PFSK-1 (cell line): ENCODE results near the gene SLC16A11.
A peak's percentile ranks its signal among the peaks of the same experiment; 100 is the strongest.

Experiments used
- FOXP2 ChIP-seq: optimal IDR thresholded peaks from 2 replicates; pipeline ENCODE3; 2011; ENCODE audit warnings: borderline replicate concordance, control low read depth, inconsistent platforms; ENCODE audit not compliant: insufficient read depth; ENCODE audit errors: extremely low read length, extremely low read depth
- POLR2AphosphoS5 ChIP-seq: IDR thresholded peaks from 2 replicates; pipeline ENCODE4 v1.6.1; 2012; ENCODE audit warnings: low read depth, mild to moderate bottlenecking, control low read depth, low read length, moderate library complexity
- REST ChIP-seq, 2 experiments: IDR thresholded peaks; 2 replicates each; pipeline versions ENCODE4 v1.6.1 to v1.8.0; 2011 to 2012; ENCODE audit warnings: low read depth in 2 of 2, low read length in 2 of 2, control low read depth in 1 of 2, inconsistent platforms in 1 of 2, mild to moderate bottlenecking in 1 of 2, moderate library complexity in 1 of 2; ENCODE audit not compliant: insufficient read depth in 1 of 2
- SIN3A ChIP-seq: IDR thresholded peaks from 2 replicates; pipeline ENCODE4 v1.6.1; 2012; ENCODE audit warnings: mild to moderate bottlenecking, low read length, moderate library complexity, borderline replicate concordance; ENCODE audit not compliant: insufficient read depth
- TAF1 ChIP-seq: IDR thresholded peaks from 2 replicates; pipeline ENCODE4 v1.6.1; 2012; ENCODE audit warnings: low read length, control low read depth, borderline replicate concordance; ENCODE audit not compliant: insufficient read depth

SLC16A11 gene

GRCh38 chr17:7016418-7016817 lies 27.5 kb downstream of the SLC16A11 start:
- TF ChIP-seq FOXP2 (no peak), POLR2AphosphoS5 (no peak), SIN3A (no peak), REST (IDR thresholded peaks at IDR 0.05; ENCODE audit: insufficient read depth in 1 of 2, low read depth in 2 of 2, low read length in 2 of 2) (no peak), TAF1 (no peak)

- TF ChIP-seq SIN3A: peak; percentile 30; the same call in 1 of the 2 replicates
- TF ChIP-seq POLR2AphosphoS5: no peak; the same call in 1 of the 2 replicates
These were observed 28.6 kb downstream of the SLC16A11 start for GRCh38 chr17:7014995-7015958.

GRCh38 chr17:7014261-7014994 lies 29.5 kb downstream of the SLC16A11 start:
- 0 out of 4 replicates have a peak, but pooled peaks of 1 of the 2 experiments have one; percentile 3 for TF ChIP-seq REST (IDR thresholded peaks at IDR 0.05; ENCODE audit: insufficient read depth in 1 of 2, low read depth in 2 of 2, low read length in 2 of 2)
- peak; percentile 85; the same call in 1 of the 2 replicates for TF ChIP-seq TAF1
- TF ChIP-seq SIN3A: no peak; the same call in 1 of the 2 replicates
- TF ChIP-seq POLR2AphosphoS5: peak; percentile 89
- peak; percentile 88 for TF ChIP-seq FOXP2

GRCh38 chr17:7011942-7012254 lies 32.0 kb downstream of the SLC16A11 start:
- TF ChIP-seq POLR2AphosphoS5: no peak
- no peak for TF ChIP-seq FOXP2
- no peak for TF ChIP-seq SIN3A
- no peak for TF ChIP-seq TAF1
- TF ChIP-seq REST (IDR thresholded peaks at IDR 0.05; ENCODE audit: insufficient read depth in 1 of 2, low read depth in 2 of 2, low read length in 2 of 2): no peak

- no peak for TF ChIP-seq SIN3A
- no peak for TF ChIP-seq REST (IDR thresholded peaks at IDR 0.05; ENCODE audit: insufficient read depth in 1 of 2, low read depth in 2 of 2, low read length in 2 of 2)
- TF ChIP-seq FOXP2: no peak
- TF ChIP-seq POLR2AphosphoS5: no peak
- TF ChIP-seq TAF1: no peak
These were observed 32.5 kb downstream of the SLC16A11 start for GRCh38 chr17:7011415-7011814.
